Body of pancreas (tissue), 4 donors: ENCODE measurements around the gene TIMM10B.

Experiments
- POLR2A ChIP-seq, 3 donors: fragments of 450-650 bp; IDR thresholded peaks; one replicate each; pipeline ENCODE4 v1.6.1; 2016; ENCODE audit warnings: antibody characterized with exemption in 3 of 3, mild to moderate bottlenecking in 2 of 3
- TF ChIP-seq, protein P1 (sequence below), 7 experiments: fragments of 450-650 bp in 4 of 7; fragments of 200-600 bp in 3 of 7; sonication (generic) in 3 of 7; IDR thresholded peaks; one replicate each; pipeline ENCODE4 v1.5.1; 2016 to 2019; ENCODE audit warnings: antibody characterized with exemption in 7 of 7

DNA sequence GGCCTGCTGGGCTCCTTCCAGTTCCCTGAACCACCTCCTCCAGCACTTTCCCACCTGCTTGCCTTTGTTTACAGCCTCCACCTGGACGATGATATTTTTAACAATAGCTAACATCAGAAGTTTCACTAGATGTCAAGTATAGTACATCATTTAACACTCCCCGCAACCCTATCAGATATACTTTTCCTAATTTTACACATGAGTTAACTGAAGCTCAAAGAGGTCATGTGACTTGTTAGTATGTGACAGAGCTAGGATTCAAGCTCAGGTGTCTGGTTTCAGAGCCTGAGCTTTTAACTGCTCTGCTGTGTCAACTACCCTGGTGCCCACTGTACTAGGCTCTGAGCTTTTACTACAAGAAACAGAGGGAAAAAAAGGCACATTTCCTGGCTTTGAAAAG, 26.2 kb upstream of the TIMM10B start:
- TF ChIP-seq, protein P1, sequence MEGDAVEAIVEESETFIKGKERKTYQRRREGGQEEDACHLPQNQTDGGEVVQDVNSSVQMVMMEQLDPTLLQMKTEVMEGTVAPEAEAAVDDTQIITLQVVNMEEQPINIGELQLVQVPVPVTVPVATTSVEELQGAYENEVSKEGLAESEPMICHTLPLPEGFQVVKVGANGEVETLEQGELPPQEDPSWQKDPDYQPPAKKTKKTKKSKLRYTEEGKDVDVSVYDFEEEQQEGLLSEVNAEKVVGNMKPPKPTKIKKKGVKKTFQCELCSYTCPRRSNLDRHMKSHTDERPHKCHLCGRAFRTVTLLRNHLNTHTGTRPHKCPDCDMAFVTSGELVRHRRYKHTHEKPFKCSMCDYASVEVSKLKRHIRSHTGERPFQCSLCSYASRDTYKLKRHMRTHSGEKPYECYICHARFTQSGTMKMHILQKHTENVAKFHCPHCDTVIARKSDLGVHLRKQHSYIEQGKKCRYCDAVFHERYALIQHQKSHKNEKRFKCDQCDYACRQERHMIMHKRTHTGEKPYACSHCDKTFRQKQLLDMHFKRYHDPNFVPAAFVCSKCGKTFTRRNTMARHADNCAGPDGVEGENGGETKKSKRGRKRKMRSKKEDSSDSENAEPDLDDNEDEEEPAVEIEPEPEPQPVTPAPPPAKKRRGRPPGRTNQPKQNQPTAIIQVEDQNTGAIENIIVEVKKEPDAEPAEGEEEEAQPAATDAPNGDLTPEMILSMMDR (IDR thresholded peaks at IDR 0.05): no peak
- TF ChIP-seq POLR2A (IDR thresholded peaks at IDR 0.05): no peak
